ENCODE measurements around the gene MRC2. TPM values are rescaled to one million over a fixed set of nuclear protein-coding genes. Genes with fewer than 3 reads are reported as not detected.

MRC2 gene
- total RNA-seq, 2 donors from 2014 or later: 7.0 to 22.1 TPM

DNA sequence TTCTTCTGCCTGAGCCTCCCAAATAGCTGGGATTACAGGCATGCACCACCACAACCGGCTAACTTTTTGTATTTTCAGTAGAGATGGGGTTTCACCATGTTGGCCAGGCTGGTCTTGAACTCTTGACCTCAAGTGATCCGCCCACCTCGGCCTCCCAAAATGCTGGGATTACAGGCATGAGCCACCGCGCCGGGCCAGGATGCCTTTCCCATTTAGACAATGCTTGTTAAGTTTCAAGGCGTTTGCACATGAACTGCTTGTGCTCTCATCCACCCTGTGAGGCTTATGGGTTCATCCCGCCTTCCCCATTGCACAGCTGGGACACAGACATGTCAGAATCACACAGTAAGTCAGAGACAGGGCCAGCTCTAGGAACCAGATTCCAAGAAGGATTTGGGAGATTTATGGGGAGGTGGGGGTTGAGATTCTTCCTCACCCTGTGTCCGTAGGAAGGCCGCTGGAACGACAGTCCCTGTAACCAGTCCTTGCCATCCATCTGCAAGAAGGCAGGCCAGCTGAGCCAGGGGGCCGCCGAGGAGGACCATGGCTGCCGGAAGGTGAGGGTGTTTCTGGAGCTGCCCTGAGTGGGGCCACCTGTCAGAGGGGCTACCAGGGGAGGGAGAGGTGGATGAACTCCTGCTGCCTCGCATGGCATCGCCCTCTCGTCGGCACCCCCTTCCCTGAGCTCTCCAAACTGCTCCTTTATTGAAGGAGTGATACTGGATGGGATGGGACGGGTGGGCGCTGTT is 46.3 kb downstream of the MRC2 start:
- H3K9me3 ChIP-seq: no peaks in the 10 kb centered on the region

DNA sequence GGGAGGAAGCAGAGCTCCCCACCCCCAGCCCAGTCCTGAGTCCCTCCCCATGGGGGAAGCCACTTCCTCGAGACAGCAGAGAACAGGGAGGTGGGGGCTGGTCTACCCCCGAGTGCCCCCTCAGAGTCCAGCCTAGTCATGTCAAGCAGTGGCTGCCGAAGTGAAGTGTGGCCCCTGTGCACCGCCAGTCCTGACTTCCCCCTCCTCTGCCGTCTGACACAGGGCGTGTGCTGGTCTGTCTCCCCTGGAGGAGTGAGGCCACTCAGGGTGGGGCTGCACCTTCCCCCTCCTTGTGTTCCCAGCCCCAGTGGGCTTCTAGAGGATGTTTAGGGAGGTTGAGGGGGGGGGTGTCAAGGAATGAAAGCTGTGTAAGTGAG is 46.9 kb downstream of the MRC2 start:
- H3K27me3 ChIP-seq: no peaks in the 10 kb centered on the region
- no peak for TF ChIP-seq POLR2A (IDR thresholded peaks at IDR 0.05)
- TF ChIP-seq, protein P1, sequence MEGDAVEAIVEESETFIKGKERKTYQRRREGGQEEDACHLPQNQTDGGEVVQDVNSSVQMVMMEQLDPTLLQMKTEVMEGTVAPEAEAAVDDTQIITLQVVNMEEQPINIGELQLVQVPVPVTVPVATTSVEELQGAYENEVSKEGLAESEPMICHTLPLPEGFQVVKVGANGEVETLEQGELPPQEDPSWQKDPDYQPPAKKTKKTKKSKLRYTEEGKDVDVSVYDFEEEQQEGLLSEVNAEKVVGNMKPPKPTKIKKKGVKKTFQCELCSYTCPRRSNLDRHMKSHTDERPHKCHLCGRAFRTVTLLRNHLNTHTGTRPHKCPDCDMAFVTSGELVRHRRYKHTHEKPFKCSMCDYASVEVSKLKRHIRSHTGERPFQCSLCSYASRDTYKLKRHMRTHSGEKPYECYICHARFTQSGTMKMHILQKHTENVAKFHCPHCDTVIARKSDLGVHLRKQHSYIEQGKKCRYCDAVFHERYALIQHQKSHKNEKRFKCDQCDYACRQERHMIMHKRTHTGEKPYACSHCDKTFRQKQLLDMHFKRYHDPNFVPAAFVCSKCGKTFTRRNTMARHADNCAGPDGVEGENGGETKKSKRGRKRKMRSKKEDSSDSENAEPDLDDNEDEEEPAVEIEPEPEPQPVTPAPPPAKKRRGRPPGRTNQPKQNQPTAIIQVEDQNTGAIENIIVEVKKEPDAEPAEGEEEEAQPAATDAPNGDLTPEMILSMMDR (IDR thresholded peaks at IDR 0.05): no peak
- H3K27ac ChIP-seq: no peak overlapping the region
- no peaks in the 10 kb centered on the region for H3K4me1 ChIP-seq
- ATAC-seq (no peak), DNase-seq (no peak)
- intact Hi-C loops (cut with DNase I): no loop called here
- H3K4me3 ChIP-seq: no peak overlapping the region
- H3K9me3 ChIP-seq: no peaks in the 10 kb centered on the region
- H3K36me3 ChIP-seq (replicated peaks in 1 of 2; ENCODE audit: insufficient read depth in 1 of 2, low read depth in 2 of 2): no peaks in the 10 kb centered on the region
- WGBS, 2 donors: 14 to 63% methylated on average over 3 to 5 of the region's 6 CpGs

More for the DNA sequence above, 46.3 kb downstream of the MRC2 start:
- Histone ChIP-seq H3K36me3 (replicated peaks in 1 of 2; ENCODE audit: insufficient read depth in 1 of 2, low read depth in 2 of 2) (no peaks in the 10 kb centered on the region), H3K27me3 (no peaks in the 10 kb centered on the region), H3K27ac (no peak overlapping the region), H3K4me1 (no peaks in the 10 kb centered on the region), H3K4me3 (no peak overlapping the region)
- 76 to 81% methylated on average over 11 to 20 of the region's 20 CpGs for WGBS, 2 donors
- TF ChIP-seq, protein P1 (IDR thresholded peaks at IDR 0.05): no peak
- TF ChIP-seq POLR2A (IDR thresholded peaks at IDR 0.05): no peak
- intact Hi-C loops (cut with DNase I): no loop called here
- ATAC-seq (no peak), DNase-seq (no peak)

DNA sequence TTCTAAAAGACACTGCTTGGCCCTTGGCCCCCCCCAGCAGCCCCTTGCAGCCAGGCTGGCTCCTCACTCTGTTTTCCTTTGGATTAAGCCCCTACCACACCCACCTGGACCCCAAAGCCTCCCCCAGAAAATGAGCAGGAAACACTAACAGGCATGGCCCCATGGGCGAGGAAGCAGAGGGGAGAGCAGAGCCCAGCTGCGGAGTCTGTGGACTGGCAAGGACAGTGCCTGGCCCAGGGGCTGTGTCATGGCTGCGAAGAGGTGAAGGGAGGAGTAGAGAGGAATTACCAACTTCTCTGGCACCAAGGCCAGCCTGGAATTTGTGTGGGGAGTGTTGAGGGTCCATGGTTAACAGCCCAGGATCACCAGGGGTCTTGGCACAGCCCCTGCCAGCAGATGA is 47.4 kb downstream of the MRC2 start:
- H3K9me3 ChIP-seq: no peaks in the 10 kb centered on the region
- ATAC-seq (no peak), DNase-seq (no peak)
- WGBS, 2 donors: 64 to 74% methylated on average over 3 of the region's 3 CpGs
- TF ChIP-seq POLR2A (IDR thresholded peaks at IDR 0.05): no peak
- TF ChIP-seq, protein P1 (IDR thresholded peaks at IDR 0.05): no peak
- H3K4me1 ChIP-seq: no peaks in the 10 kb centered on the region
- H3K27ac ChIP-seq: no peak overlapping the region
- no peak overlapping the region for H3K4me3 ChIP-seq
- no peaks in the 10 kb centered on the region for H3K27me3 ChIP-seq
- intact Hi-C loops (cut with DNase I): no loop called here
- H3K36me3 ChIP-seq (replicated peaks in 1 of 2; ENCODE audit: insufficient read depth in 1 of 2, low read depth in 2 of 2): no peaks in the 10 kb centered on the region

DNA sequence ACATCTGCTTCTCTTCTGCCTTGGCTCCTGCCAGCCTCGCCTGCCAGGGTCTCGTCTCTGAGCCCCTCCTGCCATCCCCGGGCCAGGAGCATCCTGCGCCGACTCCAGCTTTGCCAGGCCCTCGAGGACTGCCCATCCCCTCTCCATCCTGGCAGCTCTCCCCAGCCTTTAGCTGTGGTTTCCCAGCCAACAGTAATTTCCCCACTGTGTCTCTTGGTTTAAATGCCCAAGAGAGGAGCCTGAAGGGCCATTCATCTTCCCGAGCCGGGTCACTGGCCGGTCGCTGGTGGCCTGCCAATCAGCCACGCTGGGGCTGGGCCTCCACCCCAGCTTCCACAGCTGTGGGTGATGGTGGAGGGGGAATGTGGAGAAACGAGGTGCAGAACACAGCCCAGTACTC is 47.8 kb downstream of the MRC2 start:
- 53 to 60% methylated on average over 12 of the region's 12 CpGs for WGBS, 2 donors
- intact Hi-C loops (cut with DNase I): no loop called here
- Histone ChIP-seq H3K36me3 (replicated peaks in 1 of 2; ENCODE audit: insufficient read depth in 1 of 2, low read depth in 2 of 2) (no peaks in the 10 kb centered on the region), H3K27me3 (no peaks in the 10 kb centered on the region), H3K9me3 (no peaks in the 10 kb centered on the region), H3K4me1 (no peaks in the 10 kb centered on the region), H3K4me3 (no peak overlapping the region), H3K27ac (no peak overlapping the region)
- DNase-seq (no peak), ATAC-seq (no peak)
- TF ChIP-seq, protein P1 (IDR thresholded peaks at IDR 0.05): no peak
- TF ChIP-seq POLR2A (IDR thresholded peaks at IDR 0.05): no peak

DNA sequence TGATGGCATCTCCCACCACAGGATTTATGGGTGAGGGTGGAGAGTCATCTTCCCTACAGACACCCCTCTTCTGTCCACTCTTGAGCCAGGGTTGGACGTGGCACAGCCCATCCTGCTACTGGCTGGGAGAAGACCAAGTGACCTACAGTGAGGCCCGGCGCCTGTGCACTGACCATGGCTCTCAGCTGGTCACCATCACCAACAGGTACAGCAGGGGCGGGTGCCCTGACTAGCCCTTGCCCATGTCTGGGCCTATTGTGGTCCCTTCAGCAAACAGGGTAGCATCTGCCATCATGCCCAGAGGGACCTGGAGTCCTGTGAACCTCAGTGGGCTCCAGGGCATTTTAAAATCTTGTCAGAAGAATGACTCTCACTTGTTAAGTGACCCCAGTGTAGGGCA is 48.2 kb downstream of the MRC2 start:
- intact Hi-C loops (cut with DNase I): no loop called here
- no peak overlapping the region for H3K4me3 ChIP-seq
- DNase-seq (no peak), ATAC-seq (no peak)
- no peaks in the 10 kb centered on the region for H3K9me3 ChIP-seq
- no peaks in the 10 kb centered on the region for H3K4me1 ChIP-seq
- 84 to 85% methylated on average over 4 of the region's 4 CpGs for WGBS, 2 donors
- H3K27me3 ChIP-seq: no peaks in the 10 kb centered on the region
- H3K36me3 ChIP-seq (replicated peaks in 1 of 2; ENCODE audit: insufficient read depth in 1 of 2, low read depth in 2 of 2): no peaks in the 10 kb centered on the region
- H3K27ac ChIP-seq: no peak overlapping the region
- TF ChIP-seq POLR2A (IDR thresholded peaks at IDR 0.05): no peak
- TF ChIP-seq, protein P1 (IDR thresholded peaks at IDR 0.05): no peak
